Fibroblast of skin of abdomen (primary cell): ENCODE data around the gene WDR38.
"Not testable (repeated sequence)": the region's sequence is repeated elsewhere in the genome, so short reads cannot be mapped to it uniquely, and the experiment has no call there.

ENCODE experiments used
- DNase-seq: peaks from one replicate; pipeline ENCODE4 v3.0.0-alpha.2; 2013

WDR38 gene

DNA sequence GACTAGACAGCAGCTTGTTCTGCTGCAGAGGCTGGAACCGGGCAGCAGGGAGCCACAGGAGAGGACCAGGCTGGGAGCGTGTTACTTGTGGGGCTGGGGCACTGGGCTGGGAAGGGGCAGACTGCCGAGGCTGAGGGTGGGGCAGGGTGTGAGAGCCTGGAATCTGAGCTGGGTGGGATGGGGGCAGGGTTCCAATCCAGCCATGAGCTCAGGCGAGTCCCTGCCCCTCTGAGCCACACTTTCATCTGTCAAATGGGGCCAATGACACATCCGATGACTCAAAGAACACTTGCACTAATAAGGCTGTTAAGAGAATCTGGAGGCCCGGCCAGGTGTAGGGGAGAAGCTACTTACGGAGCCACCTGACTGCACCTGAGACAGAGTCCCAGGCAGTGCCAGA lies 18.7 kb upstream of the WDR38 start:
- DNase-seq: peak; percentile 58

DNA sequence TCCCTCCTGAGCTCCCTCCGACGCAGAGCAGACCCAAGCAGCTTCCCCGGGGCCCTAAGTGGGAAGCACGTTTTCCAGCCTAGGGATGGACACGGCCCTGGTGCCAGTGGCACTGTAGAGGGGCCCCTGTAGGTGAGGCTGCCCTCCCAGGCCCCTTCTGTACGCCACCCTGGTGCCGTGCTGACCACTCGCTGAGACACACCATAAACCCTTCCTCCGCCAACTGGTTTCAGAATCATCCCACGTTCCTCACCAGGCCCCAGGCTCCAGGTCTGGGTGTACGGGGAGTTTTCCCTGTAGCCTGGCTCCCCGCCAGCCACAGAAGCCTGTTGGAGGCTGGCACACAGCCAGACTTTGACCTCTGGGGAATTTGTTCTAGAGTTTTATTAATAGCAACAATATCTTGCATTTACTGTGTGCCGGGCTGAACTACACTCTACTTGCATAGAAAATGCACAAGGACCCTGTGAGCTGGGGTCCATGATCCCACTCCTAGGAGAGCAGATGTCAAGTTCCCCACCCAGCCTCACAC lies 18.2 kb upstream of the WDR38 start:
- peak; percentile 80 for DNase-seq

DNA sequence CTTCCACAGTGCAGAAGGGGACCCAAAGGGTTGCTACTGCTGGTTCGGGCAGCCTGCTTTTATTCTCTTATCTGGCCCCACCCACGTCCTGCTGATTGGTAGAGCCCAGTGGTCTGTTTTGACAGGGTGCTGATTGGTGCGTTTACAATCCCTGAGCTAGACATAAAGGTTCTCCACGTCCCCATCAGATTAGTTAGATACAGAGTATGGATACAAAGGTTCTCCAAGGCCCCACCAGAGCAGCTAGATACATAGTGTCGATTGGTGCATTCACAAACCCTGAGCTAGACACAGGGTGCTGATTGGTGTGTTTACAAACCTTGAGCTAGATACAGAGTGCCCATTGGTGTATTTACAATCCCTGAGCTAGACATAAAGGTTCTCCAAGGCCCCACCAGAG lies 15.1 kb upstream of the WDR38 start:
- not testable (repeated sequence) for DNase-seq

DNA sequence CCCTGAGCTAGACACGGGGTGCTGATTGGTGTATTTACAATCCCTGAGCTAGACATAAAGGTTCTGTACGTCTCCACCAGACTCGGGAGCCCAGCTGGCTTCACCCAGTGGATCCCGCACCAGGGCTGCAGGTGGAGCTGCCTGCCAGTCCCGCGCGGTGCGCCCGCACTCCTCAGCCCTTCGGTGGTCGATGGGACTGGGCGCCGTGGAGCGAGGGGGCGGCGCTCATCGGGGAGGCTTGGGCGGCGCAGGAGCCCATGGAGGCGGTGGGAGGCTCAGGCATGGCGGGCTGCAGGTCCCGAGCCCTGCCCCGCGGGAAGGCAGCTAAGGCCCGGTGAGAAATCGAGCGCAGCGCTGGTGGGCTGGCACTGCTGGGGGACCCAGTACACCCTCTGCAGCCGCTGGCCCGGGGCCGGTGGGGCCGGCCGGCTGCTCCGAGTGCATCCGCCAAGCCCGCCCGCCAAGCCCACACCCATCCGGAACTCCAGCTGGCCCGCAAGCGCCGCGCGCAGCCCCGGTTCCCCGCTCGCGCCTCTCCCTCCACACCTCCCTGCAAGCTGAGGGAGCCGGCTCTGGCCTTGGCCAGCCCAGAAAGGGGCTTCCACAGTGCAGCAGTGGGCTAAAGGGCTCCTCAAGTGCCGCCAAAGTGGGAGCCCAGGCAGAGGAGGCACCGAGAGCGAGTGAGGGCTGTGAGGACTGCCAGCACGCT lies 14.5 kb upstream of the WDR38 start:
- not testable (repeated sequence) for DNase-seq

DNA sequence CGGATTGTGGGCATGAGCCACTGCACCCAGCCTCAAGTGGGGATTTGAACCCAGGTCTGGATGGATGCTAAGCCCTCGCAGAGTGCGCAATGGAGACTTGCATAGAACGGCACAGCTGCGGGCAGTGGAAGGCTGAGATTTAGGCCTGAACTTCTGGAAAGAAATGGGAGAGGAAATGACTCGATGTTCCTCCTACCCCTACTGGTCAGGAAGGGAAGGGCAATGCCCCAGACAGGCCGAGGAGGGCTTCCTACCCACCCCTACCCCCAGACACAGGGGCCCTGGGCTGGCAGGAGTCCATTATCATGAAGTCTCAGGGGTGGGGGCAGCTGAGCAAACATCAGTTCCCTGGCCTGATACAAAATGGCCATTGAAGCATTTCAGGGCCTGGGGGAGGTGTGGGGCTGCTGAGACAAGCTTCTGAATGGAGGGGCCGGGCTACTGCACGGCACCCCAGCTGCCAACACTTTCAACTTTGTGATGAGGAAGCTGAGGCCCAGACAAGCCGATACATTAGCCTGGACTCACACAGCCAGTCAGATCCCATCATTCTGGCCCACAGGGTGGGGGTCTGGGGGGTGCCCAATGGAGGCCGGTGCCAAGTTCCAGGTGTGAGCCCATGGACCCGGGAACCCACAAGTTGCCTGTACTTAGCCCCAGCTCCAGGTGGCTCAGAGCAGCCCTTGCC lies 13.5 kb upstream of the WDR38 start:
- DNase-seq: peak; percentile 28

DNA sequence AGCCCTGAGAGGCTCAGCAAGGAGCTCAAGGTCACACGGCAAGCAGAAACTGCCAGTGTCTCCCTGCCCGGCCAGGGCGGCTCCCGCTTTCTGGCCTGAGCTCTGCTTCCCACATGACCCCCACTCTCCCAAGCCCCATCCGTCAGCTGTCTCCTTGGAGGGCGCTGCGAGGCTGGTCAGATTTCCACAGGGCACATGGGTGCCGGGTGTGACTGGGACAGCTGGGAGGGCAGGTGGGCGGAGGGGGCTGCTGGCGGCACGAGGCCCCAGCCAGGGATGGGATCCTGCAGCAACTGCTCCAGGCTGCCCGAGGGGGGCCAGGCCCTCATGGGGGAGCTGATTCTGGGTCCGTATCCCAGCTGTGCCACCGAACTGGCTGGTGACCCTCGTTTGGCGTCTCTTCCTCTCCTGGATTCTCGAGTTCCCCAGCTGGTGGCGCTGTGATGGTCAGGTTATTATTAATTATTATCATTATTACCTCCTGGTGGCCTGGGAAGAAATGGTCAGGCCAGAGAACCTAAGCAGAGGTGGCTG lies 12.9 kb upstream of the WDR38 start:
- no peak for DNase-seq

DNA sequence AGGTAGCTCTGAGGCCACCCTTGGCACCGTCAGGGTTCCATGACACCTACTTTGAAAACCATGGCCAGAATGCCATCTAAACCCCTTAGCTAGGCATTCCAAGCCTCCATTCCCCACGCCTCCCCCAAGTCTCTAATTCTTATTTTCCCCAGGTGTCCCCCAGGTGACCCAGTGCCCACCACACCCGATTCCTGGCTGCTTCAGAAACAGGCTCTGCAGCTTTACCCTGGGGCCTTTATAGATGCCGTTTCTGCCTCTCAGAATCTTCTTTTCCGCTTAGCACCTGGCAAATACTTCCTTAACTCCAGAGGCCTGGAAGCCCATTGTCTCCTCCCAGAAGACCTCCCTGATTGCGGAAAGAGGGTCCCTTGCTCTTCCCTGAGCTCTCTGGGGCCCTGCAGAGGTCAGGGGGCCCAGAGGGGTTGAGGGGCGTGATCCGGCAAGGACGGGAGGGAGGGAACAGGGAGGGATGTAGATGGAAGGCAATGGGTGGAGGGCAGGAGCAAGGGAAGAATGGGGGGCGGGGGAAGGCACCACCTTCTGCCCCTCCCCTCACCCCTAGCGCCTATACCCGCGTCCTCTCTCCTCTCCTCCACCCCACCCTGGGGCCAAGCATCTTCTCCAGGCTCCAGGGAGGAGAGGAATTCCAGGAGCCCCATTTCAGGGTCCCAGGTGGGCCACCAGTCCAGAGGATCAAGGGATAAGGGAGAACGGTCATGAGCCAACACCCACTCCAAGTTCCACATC lies 12.0 kb upstream of the WDR38 start:
- DNase-seq: no peak

DNA sequence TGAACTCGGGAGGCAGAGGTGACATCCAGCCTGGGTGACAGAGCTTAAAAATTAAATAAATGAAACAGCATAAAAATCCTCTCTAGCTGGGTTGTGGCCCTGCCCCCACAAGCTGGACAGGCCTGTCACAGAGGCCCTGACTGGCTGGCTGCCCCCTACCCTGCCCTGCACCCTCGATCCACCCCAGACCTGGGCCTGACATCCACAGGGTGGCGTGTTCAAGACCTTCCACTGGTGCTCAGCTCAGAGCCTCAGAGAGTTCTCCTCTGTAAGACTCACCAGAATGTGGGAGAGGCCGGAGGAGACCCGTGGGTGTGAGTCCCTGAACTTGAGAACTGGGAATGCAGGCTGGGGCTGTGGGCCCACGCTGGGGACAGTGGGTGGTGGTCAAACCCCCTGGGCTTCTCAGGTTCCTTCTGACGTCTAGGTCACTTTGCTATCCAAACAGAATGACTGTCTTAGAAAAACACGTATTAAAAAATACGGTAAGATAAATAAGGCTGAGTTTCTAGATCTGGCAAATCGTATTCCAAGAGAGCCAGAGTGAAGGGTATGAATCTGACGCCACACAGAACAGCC lies 9.7 kb upstream of the WDR38 start:
- DNase-seq: no peak

DNA sequence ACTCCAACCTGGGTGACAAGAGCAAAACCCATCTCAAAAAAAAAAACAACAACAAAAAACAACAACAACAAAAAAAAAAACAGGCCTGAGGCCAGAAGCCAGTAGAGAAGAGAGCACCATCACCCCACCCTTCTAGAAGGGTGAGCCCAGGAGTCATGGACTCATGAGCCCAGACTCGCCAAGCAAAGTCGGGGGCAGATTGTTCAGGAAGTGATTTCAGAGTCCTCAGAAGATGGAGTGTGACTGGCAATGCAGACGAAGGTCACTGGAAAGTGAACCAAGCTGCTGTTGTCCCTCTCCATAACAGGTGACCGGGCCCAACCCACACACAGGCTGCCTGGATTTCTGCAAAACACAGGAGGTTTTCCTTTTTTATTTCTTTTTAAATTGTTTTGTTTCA lies 9.0 kb upstream of the WDR38 start:
- DNase-seq: no peak

DNA sequence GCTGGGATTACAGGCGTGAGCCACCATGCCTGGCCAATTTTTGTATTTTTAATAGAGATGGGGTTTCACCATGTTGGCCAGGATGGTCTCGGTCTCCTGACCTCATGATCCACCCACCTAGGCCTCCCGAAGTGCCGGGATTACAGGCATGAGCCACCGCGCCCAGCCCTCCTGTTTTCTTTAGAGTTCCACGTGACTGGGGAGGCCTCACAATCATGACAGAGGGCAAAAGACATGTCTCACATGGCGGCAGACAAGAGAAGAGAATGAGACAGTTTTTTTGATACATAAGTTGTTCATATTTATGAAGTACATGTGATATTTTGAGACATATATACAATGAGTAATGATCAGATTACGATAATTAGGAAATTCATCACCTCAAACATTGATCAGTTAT lies 6.8 kb upstream of the WDR38 start:
- not testable (repeated sequence) for DNase-seq

DNA sequence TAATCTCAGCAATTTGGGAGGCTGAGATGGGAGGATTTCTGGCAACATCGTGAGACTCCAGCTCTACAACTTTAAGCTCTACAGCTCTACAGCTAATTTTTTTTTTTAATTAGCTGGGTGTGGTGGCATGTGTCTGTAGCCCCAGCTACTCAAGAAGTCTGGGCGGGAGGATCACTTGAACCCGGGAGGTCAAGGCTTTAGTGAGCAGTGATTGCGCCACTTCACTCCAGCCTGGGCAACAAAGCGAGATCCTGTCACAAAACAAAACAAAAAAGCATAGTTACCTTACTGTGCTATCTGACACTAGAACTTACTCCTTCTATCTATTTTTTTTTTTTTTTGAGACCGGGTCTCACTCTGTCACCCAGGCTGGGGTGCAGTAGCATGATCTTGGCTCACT lies 6.3 kb upstream of the WDR38 start:
- DNase-seq: no peak

DNA sequence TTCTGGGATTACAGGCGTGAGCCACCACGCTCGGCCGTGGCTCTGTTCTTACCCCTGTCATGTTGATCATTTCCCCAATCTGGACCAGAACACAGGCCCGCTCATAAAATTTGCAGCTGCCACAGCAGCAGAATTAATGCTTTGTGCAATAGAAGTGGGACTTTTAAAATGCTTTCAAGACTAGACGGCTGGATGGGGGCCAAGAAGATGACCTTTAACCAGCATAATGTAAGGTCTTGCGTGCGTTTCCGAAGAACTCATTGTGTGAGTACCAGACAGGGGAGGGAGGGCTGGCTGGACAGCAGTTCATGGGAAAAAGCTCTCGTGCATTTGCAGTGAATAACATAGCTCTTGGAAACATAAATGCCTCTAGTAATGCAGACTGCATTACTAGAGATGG lies 3.5 kb upstream of the WDR38 start:
- peak; percentile 56 for DNase-seq

DNA sequence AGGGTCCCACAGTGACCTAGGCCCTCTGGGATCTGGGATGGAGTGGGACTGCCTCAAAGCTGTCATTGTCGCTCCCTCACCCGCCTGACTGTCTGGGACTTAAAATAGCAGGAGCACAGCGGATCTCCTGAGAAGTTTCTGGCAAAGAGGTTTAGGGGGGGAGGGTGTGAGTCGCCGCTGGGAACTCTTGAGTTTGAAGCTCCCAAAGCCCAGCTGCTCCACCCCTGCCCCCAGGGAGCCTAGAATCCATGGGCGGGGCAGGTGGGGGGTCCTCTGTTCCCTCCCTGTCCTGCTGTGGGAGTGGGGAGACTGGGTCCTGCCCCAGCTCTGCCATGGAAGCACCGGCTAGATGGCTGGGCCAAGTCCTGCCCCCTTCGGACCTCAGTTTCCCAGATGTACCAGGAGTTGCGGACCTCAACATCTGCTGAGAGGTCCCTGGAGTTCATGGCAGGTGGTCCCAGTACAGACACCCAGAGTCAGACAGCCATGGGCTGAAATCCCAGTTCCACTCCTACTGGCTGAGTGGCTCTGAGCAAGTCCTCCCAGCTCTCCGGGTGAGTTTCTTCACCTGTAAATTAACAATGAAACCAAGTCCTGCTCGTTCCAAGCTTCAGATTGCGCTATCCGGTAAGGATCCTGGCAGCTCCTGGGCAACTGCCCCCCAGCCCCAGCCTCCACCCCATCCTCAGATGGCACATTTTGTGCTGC lies 985 bp upstream of the WDR38 start:
- DNase-seq: no peak

DNA sequence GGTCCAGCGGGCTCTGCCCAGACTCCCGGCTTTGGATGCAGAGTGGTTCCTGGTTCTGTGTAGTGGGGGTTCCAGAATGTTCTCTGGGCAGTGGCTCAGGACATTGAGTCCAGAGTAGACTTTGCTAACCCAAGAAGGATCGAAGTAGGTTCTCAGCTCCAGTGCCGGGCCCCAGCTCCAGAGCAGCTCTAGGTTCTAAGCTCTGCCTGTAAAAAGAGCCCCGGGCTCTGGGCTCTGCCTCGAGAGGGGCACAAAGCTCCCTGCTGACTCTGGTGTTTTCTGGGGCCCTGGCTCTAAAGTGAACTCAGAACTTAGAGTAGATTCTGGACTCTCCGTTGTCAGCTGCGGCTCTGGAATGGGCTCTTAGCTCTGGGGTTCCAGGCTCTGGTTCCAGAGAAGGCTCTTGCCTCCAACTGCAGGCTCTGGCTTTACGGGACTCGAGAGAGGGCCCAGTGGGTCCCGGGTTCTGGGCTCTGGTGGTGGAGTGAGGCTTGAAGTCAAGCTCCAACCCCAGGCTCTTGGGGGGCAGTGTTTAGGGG lies 414 bp downstream of the WDR38 start:
- DNase-seq: no peak

DNA sequence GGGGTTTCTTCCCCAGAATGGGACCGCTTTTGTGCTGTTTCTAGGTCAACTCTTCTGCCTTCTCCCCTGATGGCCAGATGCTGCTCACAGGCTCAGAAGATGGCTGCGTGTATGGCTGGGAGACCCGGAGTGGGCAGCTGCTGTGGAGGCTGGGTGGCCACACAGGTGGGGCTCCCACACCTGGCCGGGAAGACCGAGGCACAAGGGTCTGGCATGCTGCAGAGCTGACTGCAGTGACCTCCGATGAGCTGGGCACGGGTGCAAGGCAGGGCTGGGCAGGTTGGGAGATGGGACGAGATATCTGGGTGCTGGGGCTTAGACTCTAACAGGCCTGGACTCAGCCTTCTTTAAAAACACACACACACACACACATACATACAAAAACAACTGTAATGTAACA lies 901 bp downstream of the WDR38 start:
- no peak for DNase-seq

DNA sequence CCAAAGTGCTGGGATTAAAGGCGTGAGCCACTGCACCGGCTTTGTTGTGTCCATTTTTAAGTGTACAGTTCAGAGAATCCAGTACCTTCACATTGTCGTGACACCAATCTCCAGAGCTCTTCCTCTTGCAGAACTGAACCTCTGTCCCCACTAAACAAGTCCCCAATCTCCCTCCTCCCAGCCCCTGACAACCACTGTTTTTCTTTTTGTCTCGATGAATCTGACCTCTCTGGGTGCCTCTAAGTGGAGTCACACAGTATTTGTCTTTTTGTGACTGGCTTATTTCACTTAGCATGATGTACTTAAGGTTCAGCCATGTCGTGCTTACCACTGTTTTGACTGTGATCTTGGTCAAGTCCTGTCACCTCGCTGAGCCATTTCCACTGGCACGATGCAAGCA lies 1.6 kb downstream of the WDR38 start:
- no peak for DNase-seq

DNA sequence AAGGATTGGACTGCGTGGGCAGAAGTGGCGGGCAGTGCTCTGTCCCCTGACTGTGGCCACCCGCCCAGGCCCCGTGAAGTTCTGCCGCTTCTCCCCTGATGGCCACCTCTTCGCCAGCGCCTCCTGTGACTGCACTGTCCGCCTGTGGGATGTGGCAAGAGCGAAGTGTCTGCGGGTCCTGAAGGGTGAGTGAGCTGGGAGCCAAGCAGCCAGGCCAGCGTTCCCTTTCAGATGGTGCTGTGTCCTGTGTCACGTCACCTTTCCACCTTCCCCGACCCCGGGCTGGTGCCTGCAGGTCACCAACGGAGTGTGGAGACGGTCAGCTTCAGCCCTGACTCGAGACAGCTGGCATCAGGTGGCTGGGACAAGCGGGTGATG lies 2.3 kb downstream of the WDR38 start:
- no peak for DNase-seq

DNA sequence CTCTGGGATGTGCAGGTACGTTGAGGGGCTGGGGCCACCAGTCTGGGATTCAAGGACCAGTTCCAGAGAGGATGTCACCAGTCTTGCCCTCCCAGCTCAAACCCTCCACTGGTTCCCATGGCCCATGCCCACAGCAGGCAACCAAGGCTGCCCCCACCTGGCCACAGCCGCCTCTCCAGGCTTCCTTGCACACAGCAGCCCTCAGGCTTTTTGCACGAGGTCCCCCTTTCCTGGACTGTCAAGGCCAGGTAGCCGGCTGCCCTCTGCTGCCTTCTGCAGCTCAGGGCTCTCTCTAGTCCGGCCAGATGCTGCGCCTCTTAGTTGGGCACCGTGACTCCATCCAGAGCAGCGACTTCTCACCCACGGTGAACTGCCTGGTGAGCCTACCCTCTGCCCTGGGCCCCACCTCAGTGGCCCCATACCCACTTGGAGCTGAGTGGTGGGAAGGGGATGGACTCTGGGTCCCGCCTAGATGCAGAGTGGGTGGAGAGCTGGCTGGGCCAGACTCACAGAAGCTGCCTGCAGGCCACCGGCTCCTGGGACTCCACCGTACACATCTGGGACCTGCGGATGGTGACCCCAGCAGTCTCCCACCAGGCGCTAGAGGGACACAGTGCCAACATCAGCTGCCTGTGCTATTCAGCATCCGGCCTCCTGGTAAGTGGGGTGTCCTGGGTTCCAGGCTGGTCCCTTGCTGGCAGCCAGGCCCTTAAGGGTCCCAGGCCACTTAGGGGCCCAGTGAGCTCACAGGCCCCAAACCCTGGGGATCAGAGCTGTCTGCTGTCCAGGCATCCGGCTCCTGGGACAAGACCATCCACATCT lies 2.9 kb downstream of the WDR38 start:
- DNase-seq: no peak

DNA sequence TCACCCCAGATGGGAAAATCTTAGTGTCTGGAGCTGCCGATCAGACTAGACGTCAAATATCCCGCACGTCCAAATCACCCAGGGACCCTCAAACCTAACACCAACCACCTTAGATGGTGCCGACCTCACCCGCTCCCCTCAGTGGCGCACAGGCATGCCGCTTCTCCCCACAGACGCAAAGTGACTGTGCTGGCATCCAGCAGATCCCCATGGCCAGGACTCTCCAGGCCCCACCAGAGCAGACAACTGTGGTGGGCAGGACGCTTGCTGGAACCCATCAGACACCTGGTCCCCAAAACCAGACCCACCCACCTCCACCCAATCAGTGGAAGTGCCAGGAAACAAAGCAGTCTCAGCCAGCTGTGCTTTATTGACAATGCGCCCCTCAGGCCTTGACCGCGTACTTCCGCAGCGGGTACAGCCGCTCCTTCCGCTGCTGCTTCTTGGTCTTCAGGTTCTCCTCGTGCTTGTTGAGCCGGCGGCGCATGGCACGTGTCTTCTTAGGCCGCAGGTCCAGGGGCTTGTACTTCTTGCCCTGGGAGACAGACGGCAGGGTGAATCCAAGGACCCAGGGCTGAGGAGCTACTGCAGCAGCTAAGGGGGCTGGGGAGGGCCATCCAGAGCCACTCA lies 4.4 kb downstream of the WDR38 start:
- no peak for DNase-seq

DNA sequence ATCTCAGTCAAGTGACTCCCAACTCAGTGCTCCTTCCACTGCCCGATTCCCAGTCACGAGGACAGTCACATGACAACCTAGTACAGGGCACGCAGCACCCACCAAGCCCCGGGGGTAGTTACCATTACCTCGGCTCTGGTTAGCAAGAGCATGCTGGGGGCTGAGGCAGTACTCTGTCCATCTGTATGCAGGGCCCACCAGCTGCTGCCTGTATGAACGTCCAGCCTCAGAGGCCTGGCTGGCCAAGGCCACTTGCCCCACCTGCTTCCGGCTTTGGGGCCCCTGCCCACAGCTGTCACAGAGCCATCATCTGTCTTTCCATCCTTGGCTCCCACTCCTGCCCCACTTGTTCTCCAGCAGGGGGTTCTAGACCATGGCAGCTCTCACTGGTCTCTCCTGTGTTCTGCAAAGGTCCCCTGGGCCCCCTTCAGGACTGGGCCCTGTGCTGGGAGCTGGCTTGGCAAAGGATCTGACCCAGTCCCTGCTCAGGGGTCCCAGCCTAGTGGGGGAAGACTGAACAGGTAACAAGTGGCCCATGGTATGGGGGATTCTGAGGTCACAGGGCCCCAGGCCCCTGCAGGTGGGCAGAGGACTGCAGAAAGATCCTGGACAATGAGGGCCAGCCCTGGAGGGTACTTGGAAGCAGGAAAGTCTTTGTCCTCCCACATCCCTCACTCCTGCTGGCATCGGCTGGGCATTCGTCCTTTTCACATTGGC lies 5.2 kb downstream of the WDR38 start:
- no peak for DNase-seq
